ENCODE data around the gene IL1RAPL2. TPM values are rescaled to one million over a fixed set of nuclear protein-coding genes. Genes with fewer than 3 reads are reported as not detected.
A peak's percentile ranks its signal among the peaks of the same experiment; 100 is the strongest.
"Not testable (repeated sequence)": the region's sequence is repeated elsewhere in the genome, so short reads cannot be mapped to it uniquely, and the experiment has no call there.

The IL1RAPL2 gene
- total RNA-seq, 4 donors from 2014 or later, result 0.50 to 1.3 (median 0.67) TPM

GRCh38 chrX:104902070-104902469 lies 336.1 kb downstream of the IL1RAPL2 start:
- intact Hi-C loops (cut with DNase I), result no loop called here
- H3K27ac ChIP-seq (replicated peaks in 1 of 4), result no peak overlapping the region
- no peak overlapping the region for H3K4me3 ChIP-seq
- no peaks in the 10 kb centered on the region for H3K27me3 ChIP-seq
- H3K36me3 ChIP-seq, result no peaks in the 10 kb centered on the region
- 58% methylated on average over 4 of the region's 4 CpGs for WGBS
- no peaks in the 10 kb centered on the region for H3K4me1 ChIP-seq
- no peak for DNase-seq (ENCODE audit: extremely low spot score)
- H3K9me3 ChIP-seq, result no peaks in the 10 kb centered on the region
- TF ChIP-seq POLR2AphosphoS5 (IDR thresholded peaks at IDR 0.05), result no peak
- TF ChIP-seq CTCF (IDR thresholded peaks at IDR 0.05), result no peak
- TF ChIP-seq POLR2A (IDR thresholded peaks at IDR 0.05; ENCODE audit: low read depth), result no peak
- TF ChIP-seq EP300 (IDR thresholded peaks at IDR 0.05), result no peak

DNA sequence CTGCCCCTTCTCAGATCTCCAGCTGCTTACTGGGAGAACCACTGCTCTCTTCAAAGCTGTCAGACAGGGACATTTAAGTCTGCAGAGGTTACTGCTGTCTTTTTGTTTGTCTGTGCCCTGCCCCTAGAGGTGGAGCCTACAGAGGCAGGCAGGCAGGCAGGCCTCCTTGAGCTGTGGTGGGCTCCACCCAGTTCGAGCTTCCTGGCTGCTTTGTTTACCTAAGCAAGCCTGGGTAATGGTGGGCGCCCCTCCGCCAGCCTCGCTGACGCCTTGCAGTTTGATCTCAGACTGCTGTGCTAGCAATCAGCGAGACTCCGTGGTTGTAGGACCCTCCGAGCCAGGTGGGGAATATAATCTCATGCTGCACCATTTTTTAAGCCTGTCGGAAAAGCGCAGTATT lies 343.7 kb downstream of the IL1RAPL2 start:
- H3K27me3 ChIP-seq; H3K27ac ChIP-seq (replicated peaks in 1 of 4); DNase-seq (ENCODE audit: extremely low spot score); H3K36me3 ChIP-seq; intact Hi-C loops (cut with DNase I); H3K9me3 ChIP-seq; H3K4me1 ChIP-seq; H3K4me3 ChIP-seq: not testable (repeated sequence)
- WGBS, result 47% methylated on average over 10 of the region's 10 CpGs

DNA sequence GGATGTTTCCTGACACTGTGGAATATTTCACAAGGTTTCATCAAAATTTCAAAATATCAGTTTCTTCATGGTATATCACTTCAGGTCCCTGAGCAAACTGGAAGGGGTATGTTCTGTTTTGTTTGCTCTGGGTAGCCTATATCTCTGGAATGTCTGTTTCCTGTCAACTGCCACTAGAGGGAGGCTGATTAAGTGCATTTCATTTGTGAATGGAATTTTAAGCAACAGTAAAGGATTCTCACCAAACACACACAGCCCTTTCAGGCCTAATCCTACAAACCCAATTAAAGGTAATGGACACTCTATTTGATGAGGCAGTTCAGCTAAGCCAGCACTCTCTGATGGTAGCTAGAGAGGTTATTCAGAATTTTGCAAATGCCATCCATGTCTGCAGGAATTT lies 347.3 kb downstream of the IL1RAPL2 start:
- no peak overlapping the region for H3K27ac ChIP-seq (replicated peaks in 1 of 4)
- no peak overlapping the region for H3K4me3 ChIP-seq
- no peaks in the 10 kb centered on the region for H3K36me3 ChIP-seq
- DNase-seq (ENCODE audit: extremely low spot score), result no peak
- no peaks in the 10 kb centered on the region for H3K4me1 ChIP-seq
- no peaks in the 10 kb centered on the region for H3K27me3 ChIP-seq
- peak in 2 of 3 experiments; percentile 12 to 28 for TF ChIP-seq CTCF (IDR thresholded peaks at IDR 0.05)
- TF ChIP-seq POLR2A (IDR thresholded peaks at IDR 0.05; ENCODE audit: low read depth), result no peak
- H3K9me3 ChIP-seq, result no peaks in the 10 kb centered on the region
- intact Hi-C loops (cut with DNase I), result no loop called here

GRCh38 chrX:104914686-104915085 lies 348.7 kb downstream of the IL1RAPL2 start:
- H3K27me3 ChIP-seq; H3K4me1 ChIP-seq; H3K4me3 ChIP-seq; H3K36me3 ChIP-seq; DNase-seq (ENCODE audit: extremely low spot score); intact Hi-C loops (cut with DNase I); H3K27ac ChIP-seq (replicated peaks in 1 of 4); H3K9me3 ChIP-seq: not testable (repeated sequence)
- 88% methylated on average over 4 of the region's 5 CpGs for WGBS

DNA sequence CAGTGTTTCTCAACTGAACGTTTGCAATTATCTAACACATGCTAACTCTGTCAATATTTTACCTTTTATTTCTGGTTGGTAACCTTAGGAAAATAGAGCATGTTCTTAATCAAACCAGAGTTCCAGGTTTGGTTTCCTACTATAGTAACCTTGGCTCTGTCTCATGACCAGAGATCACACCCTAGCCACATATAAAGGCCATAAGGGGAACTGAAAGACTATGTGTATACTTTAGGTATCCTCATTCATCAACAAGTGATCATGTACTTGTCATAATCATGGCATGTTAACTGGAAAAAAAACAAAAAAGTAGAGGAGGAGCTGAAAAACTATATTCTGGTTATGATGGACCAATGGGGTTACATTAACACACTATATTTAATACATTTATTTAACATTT lies 352.1 kb downstream of the IL1RAPL2 start:
- Histone ChIP-seq H3K27me3 (peaks cover 0 to 5% (median 0%) of the 10 kb centered on the region in 4 donors), H3K36me3 (no peaks in the 10 kb centered on the region), H3K27ac (replicated peaks in 1 of 4) (no peak overlapping the region), H3K9me3 (no peaks in the 10 kb centered on the region), H3K4me1 (no peaks in the 10 kb centered on the region), H3K4me3 (no peak overlapping the region)
- no peak for TF ChIP-seq POLR2A (IDR thresholded peaks at IDR 0.05; ENCODE audit: low read depth)
- no peak for TF ChIP-seq POLR2AphosphoS5 (IDR thresholded peaks at IDR 0.05)
- no peak for TF ChIP-seq EP300 (IDR thresholded peaks at IDR 0.05)
- no peak for TF ChIP-seq CTCF (IDR thresholded peaks at IDR 0.05)
- intact Hi-C loops (cut with DNase I), result no loop called here
- no peak for DNase-seq (ENCODE audit: extremely low spot score)
- whole genome bisulfite sequencing, result 61% methylated on average over 1 of the region's 1 CpG

DNA sequence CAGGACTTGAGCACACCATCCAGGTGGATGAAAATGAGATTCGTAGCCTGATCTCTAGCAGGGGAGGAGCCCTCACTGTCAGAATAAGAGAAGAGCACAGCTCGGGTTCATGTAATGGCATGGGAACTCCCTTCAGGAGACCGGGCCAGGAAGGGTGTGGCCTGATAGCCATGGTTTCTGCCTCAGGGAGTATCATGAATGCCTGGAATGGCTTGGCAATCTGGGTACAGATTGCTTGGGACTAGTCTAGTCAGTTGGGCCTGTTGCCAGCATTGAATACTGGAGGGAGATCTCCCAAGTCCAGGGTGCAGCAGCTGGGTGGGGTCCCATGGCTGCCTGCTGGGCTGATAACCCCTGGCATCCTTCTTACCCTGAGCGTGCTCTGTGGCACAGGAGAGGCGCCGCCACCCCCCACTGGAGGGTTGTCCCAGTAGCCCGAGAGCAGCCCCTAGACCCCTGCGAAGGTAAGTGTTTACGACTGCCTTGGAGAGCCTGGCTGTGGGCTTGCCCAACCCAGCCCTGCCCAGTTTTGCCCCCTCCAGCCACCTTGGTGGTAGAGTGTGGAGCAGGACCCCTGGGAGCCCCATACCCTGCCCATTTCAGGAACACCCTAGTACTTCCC lies 355.7 kb downstream of the IL1RAPL2 start:
- H3K4me1 ChIP-seq, result no peaks in the 10 kb centered on the region
- no peaks in the 10 kb centered on the region for H3K9me3 ChIP-seq
- no peaks in the 10 kb centered on the region for H3K36me3 ChIP-seq
- peaks cover 0 to 5% (median 0%) of the 10 kb centered on the region in 4 donors for H3K27me3 ChIP-seq
- H3K4me3 ChIP-seq, result no peak overlapping the region
- intact Hi-C loops (cut with DNase I), result no loop called here
- 80% methylated on average over 2 of the region's 9 CpGs for WGBS
- no peak for TF ChIP-seq POLR2A (IDR thresholded peaks at IDR 0.05; ENCODE audit: low read depth)
- no peak for TF ChIP-seq POLR2AphosphoS5 (IDR thresholded peaks at IDR 0.05)
- no peak for TF ChIP-seq CTCF (IDR thresholded peaks at IDR 0.05)
- TF ChIP-seq EP300 (IDR thresholded peaks at IDR 0.05), result no peak
- DNase-seq (ENCODE audit: extremely low spot score), result no peak
- H3K27ac ChIP-seq (replicated peaks in 1 of 4), result no peak overlapping the region

Data from esophagus muscularis mucosa (tissue), 4 donors.